HL-60 (cell line): ENCODE measurements around the gene PRRC1.

Experiments used
- DNase-seq, 2 experiments: peaks; one replicate each; pipeline ENCODE4 v3.0.0-alpha.2; 2010 to 2020; ENCODE audit warnings: low read depth in 1 of 2, low spot score in 1 of 2
- H3K27ac ChIP-seq: fragments of 250-450 bp; sonication (Bioruptor Pico); replicated peaks from 2 replicates; pipeline ENCODE4 v1.5.1; 2020; ENCODE audit warnings: mild to moderate bottlenecking, moderate library complexity
- H3K27me3 ChIP-seq: fragments of 250-450 bp; sonication (Bioruptor Pico); 2 replicates; pipeline ENCODE4 v1.5.1; 2021; ENCODE audit warnings: mild to moderate bottlenecking, moderate library complexity; ENCODE audit not compliant: insufficient read depth, poor library complexity, severe bottlenecking
- H3K4me3 ChIP-seq: replicated peaks from 2 replicates; pipeline ENCODE4 v1.5.1; 2011; ENCODE audit warnings: mild to moderate bottlenecking, control low read depth, low read length; ENCODE audit not compliant: insufficient read depth
- GABPA ChIP-seq: IDR thresholded peaks from 2 replicates; pipeline ENCODE4 v1.6.1; 2012; ENCODE audit warnings: low read depth
- POLR2AphosphoS5 ChIP-seq: IDR thresholded peaks from 2 replicates; pipeline ENCODE4 v1.6.1; 2012; ENCODE audit warnings: low read depth
- SPI1 ChIP-seq: IDR thresholded peaks from 2 replicates; pipeline ENCODE4 v1.6.1; 2012; ENCODE audit warnings: low read depth, mild to moderate bottlenecking, borderline replicate concordance
- TF ChIP-seq, protein P1 (sequence below): IDR thresholded peaks from one replicate; pipeline ENCODE4 v1.5.1; 2011; ENCODE audit warnings: low read length, control low read depth, inconsistent platforms; ENCODE audit not compliant: insufficient read depth
- TF ChIP-seq, protein P2 (sequence below): IDR thresholded peaks from 2 replicates; pipeline ENCODE4 v1.6.1; 2012; ENCODE audit warnings: low read depth; ENCODE audit not compliant: insufficient replicate concordance

Gene PRRC1

DNA sequence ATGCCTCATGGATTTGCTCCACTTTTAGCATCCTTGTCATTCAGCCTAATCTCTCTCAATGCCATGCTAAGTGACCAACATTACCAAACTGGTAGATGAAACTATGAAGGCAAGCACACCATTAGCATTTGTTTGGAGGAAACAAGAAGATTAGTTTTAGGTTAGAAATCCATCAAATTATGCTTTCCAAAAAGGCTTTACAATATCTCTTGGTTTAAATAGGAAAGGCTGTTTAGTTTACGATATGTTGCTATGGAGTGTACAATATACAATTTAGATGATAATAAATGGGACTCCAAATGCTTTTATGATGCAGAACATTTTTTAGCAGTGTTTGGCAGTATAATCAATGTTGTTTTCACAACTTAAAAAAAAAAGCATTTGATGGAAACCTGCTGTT is 83.7 kb downstream of the PRRC1 start:
- no peak for TF ChIP-seq SPI1
- no peak for TF ChIP-seq GABPA
- TF ChIP-seq, protein P1, sequence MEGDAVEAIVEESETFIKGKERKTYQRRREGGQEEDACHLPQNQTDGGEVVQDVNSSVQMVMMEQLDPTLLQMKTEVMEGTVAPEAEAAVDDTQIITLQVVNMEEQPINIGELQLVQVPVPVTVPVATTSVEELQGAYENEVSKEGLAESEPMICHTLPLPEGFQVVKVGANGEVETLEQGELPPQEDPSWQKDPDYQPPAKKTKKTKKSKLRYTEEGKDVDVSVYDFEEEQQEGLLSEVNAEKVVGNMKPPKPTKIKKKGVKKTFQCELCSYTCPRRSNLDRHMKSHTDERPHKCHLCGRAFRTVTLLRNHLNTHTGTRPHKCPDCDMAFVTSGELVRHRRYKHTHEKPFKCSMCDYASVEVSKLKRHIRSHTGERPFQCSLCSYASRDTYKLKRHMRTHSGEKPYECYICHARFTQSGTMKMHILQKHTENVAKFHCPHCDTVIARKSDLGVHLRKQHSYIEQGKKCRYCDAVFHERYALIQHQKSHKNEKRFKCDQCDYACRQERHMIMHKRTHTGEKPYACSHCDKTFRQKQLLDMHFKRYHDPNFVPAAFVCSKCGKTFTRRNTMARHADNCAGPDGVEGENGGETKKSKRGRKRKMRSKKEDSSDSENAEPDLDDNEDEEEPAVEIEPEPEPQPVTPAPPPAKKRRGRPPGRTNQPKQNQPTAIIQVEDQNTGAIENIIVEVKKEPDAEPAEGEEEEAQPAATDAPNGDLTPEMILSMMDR, result no peak
- TF ChIP-seq, protein P2, sequence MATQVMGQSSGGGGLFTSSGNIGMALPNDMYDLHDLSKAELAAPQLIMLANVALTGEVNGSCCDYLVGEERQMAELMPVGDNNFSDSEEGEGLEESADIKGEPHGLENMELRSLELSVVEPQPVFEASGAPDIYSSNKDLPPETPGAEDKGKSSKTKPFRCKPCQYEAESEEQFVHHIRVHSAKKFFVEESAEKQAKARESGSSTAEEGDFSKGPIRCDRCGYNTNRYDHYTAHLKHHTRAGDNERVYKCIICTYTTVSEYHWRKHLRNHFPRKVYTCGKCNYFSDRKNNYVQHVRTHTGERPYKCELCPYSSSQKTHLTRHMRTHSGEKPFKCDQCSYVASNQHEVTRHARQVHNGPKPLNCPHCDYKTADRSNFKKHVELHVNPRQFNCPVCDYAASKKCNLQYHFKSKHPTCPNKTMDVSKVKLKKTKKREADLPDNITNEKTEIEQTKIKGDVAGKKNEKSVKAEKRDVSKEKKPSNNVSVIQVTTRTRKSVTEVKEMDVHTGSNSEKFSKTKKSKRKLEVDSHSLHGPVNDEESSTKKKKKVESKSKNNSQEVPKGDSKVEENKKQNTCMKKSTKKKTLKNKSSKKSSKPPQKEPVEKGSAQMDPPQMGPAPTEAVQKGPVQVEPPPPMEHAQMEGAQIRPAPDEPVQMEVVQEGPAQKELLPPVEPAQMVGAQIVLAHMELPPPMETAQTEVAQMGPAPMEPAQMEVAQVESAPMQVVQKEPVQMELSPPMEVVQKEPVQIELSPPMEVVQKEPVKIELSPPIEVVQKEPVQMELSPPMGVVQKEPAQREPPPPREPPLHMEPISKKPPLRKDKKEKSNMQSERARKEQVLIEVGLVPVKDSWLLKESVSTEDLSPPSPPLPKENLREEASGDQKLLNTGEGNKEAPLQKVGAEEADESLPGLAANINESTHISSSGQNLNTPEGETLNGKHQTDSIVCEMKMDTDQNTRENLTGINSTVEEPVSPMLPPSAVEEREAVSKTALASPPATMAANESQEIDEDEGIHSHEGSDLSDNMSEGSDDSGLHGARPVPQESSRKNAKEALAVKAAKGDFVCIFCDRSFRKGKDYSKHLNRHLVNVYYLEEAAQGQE, result no peak
- TF ChIP-seq POLR2AphosphoS5, result no peak
- no peak overlapping the region for H3K27ac ChIP-seq
- DNase-seq, result no peak

DNA sequence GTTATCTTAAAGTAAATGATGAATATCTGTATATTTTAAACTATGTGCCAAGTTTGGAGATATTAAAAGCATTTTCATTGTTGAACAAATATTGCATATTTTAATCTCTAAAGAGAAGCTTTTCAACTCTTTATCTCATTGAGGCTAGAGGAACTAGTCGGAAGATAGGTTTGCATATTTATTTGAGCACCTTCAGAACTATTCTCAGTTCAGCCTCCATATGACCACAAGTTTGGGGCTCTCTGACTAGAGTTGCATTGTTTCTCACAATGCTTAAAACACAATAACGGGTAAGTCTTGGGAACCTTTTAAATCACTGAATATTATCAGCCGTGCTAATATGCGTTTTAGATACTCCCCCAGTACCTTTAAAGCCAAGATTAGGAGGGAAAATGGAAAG is 84.2 kb downstream of the PRRC1 start:
- H3K27me3 ChIP-seq, result no peaks in the 10 kb centered on the region
- DNase-seq, result no peak

More for the DNA sequence above, 83.7 kb downstream of the PRRC1 start:
- Histone ChIP-seq H3K4me3 (no peak overlapping the region), H3K27me3 (no peaks in the 10 kb centered on the region)

DNA sequence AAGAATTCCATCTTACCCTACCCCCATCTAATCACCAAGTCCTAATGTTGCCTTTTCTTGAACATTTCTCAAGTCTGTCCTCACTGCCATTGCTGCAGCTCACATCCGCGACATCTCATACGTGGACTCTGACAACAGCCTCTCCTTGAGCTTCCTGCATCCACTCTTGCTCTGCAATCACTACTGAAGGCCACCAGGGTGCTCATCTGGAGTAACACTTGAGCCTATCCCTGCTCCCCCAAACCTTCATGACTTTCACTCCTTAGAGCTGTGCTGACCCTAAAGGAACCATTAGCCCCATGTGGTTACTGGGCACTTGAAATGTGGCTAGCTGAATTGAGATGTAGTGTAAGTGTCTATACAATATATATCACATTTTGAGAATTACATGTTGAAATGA is 85.0 kb downstream of the PRRC1 start:
- no peak for DNase-seq
- no peak overlapping the region for H3K4me3 ChIP-seq
- H3K27me3 ChIP-seq, result no peaks in the 10 kb centered on the region
- H3K27ac ChIP-seq, result no peak overlapping the region
- TF ChIP-seq, protein P2, result no peak
- TF ChIP-seq POLR2AphosphoS5 (no peak), GABPA (no peak), SPI1 (no peak)
- TF ChIP-seq, protein P1, result no peak

More for the DNA sequence above, 84.2 kb downstream of the PRRC1 start:
- Histone ChIP-seq H3K27ac (no peak overlapping the region), H3K4me3 (no peak overlapping the region)
- TF ChIP-seq, protein P2, result no peak
- TF ChIP-seq SPI1 (no peak), GABPA (no peak), POLR2AphosphoS5 (no peak)
- TF ChIP-seq, protein P1, result no peak
